Fibroblast of skin of left quadriceps (primary cell): ENCODE data around the gene CD300E.

ENCODE experiments used
- DNase-seq, 2 experiments: peaks; one replicate each; pipeline ENCODE4 v3.0.0-alpha.2; 2013; ENCODE audit warnings: low read depth in 2 of 2

The CD300E gene

GRCh38 chr17:74566132-74566753, 57.3 kb downstream of the CD300E start:
- DNase-seq, result no peak

GRCh38 chr17:74565126-74565525, 58.4 kb downstream of the CD300E start:
- no peak for DNase-seq

- DNase-seq, result no peak
Measured at GRCh38 chr17:74563358-74563757, 60.2 kb downstream of the CD300E start.

- no peak for DNase-seq
Measured at GRCh38 chr17:74561586-74561985, 62.0 kb downstream of the CD300E start.
